BLaER1 (cell line): Measurements from ENCODE around the gene AURKAIP1.
"Not testable (repeated sequence)": the region's sequence is repeated elsewhere in the genome, so short reads cannot be mapped to it uniquely, and the experiment has no call there.

Experiments
- H3K27ac ChIP-seq: shearing (Covaris generic); formaldehyde crosslinking; 2 replicates; pipeline ENCODE4 v1.8.1; 2022
- H3K27me3 ChIP-seq: shearing (Covaris generic); formaldehyde crosslinking; 2 replicates; pipeline ENCODE4 v1.8.1; 2022
- H3K36me3 ChIP-seq: shearing (Covaris generic); formaldehyde crosslinking; 2 replicates; pipeline ENCODE4 v1.8.1; 2022
- H3K4me1 ChIP-seq: shearing (Covaris generic); formaldehyde crosslinking; 2 replicates; pipeline ENCODE4 v1.8.1; 2022
- H3K4me2 ChIP-seq: shearing (Covaris generic); formaldehyde crosslinking; 2 replicates; pipeline ENCODE4 v1.8.1; 2022
- H3K4me3 ChIP-seq: shearing (Covaris generic); formaldehyde crosslinking; 2 replicates; pipeline ENCODE4 v1.8.1; 2022
- H3K9ac ChIP-seq: shearing (Covaris generic); formaldehyde crosslinking; 2 replicates; pipeline ENCODE4 v1.8.1; 2022
- H3K9me3 ChIP-seq: shearing (Covaris generic); formaldehyde crosslinking; 2 replicates; pipeline ENCODE4 v1.8.1; 2022
- H4K20me1 ChIP-seq: shearing (Covaris generic); formaldehyde crosslinking; 2 replicates; pipeline ENCODE4 v1.8.1; 2022
- Cebpa-rat ChIP-seq: shearing (Covaris generic); IDR thresholded peaks from 2 replicates; pipeline ENCODE4 v1.8.1; 2022

AURKAIP1 gene

DNA sequence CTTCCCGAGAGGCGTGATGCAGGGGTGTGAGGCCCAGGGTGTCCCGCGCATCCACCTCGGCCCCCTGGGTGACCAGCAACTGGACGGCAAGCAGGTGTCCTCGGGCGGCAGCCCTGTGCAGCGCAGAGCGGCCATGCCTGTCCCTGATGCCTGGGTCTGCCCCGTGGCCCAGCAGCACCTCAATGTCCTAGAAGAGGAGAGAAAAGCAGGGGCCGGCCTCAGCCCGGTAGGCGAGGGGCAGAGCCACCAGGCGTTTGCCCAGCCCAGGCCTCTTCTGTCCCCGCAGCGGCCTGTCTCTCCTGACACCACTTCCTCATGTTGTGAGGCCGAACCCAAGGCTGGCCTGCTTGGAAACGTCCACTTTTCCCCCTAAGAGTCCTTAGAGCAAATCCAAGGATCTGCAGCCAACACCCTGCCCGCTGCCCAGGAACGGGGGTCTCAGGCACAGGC, 44.4 kb upstream of the AURKAIP1 start:
- H3K27ac ChIP-seq: peak overlapping the region; percentile 78; the same call in 1 of the 2 replicates
- H3K9ac ChIP-seq: no peak overlapping the region
- peaks cover 59% of the 10 kb centered on the region for H3K4me1 ChIP-seq

DNA sequence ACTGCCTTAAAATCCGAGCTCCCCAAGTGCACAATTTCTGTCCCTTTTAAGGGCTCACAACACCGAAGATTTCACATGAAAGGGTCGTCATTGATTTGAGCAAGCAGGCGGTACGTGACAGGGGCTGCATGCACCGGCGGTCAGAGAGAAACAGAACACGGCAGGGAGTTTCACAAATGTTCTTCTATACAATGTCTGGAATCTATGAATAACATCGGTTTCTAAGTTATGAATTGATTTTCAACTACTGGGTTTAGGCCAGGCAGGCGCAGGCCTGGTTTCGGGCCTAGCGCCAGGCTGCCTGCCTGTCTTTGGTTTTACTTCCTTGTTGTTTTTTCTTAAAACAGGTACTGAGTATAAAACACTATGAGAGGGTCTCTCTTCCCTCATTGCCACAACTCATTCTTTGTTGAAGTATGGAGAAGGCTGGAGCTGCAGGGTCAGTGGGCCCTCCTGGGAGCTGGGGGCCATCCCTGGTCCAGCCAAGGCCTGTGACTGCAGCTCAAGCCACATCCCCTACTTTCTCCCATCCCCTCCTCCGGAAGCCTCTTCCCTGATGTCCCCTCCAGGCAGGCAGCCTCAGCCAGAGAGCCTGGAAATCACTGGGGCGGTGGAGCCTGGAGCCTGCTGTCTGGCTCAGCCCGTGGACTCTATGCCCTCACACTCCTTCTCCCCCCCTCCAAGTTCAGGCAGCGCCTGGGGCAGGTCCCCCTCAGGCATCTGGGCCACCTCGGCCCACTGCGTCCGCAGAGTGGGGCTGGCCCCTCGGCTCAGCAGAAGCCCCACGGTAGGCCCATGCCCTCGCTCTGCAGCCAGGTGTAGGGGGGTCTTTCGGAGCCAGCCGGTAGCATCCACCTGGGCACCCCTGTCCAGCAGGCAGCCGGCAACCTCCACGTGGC, 43.7 kb upstream of the AURKAIP1 start:
- Histone ChIP-seq H3K27ac (peak overlapping the region; percentile 78), H3K4me1 (peaks cover 59% of the 10 kb centered on the region), H3K9me3 (no peaks in the 10 kb centered on the region), H3K4me2 (peak overlapping the region; percentile 54), H3K9ac (peak overlapping the region; percentile 65), H4K20me1 (no peaks in the 10 kb centered on the region), H3K36me3 (no peaks in the 10 kb centered on the region), H3K4me3 (no peak overlapping the region), H3K27me3 (no peaks in the 10 kb centered on the region)
- TF ChIP-seq Cebpa-rat: no peak

More for the DNA sequence above, 44.4 kb upstream of the AURKAIP1 start:
- H3K27me3 ChIP-seq: no peaks in the 10 kb centered on the region
- no peak for TF ChIP-seq Cebpa-rat
- H3K4me2 ChIP-seq: peak overlapping the region; percentile 54
- no peaks in the 10 kb centered on the region for H3K9me3 ChIP-seq
- no peaks in the 10 kb centered on the region for H4K20me1 ChIP-seq
- no peak overlapping the region for H3K4me3 ChIP-seq
- H3K36me3 ChIP-seq: no peaks in the 10 kb centered on the region

DNA sequence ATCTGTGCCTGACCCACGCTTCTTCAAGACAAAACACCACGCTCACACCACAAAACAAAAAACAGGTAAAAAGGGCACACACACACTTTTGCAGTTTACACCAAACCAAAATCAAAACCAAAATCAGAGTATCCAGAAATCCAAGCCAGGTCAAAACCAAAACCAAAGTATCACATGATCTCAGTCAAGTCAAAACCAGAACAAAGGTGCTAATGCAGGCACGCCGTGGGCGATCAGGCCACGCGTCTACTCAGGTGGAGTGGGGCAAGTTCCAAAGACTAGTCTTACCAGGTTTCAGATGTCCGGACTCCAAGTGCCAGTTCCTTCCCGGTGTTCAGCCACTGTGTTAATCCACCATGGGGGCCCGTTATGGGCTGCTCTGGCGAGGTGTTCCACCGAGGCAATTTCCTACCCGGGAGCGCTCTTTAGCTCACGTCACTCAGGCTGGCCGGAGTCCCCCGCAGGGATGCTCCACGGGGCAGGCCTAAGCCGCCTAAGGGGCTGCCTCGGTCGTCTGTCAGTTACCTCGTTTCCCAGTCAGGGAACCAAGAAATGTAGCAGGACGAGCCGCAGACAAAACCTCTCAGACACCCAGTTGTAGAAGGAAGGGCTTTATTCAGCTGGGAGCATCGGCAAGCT, 42.9 kb upstream of the AURKAIP1 start:
- H3K36me3 ChIP-seq, H4K20me1 ChIP-seq, H3K9me3 ChIP-seq, H3K27me3 ChIP-seq, H3K4me3 ChIP-seq: not testable (repeated sequence)
- H3K4me1 ChIP-seq: peaks cover 51% of the 10 kb centered on the region
- H3K4me2 ChIP-seq: peak overlapping the region; percentile 54
- H3K9ac ChIP-seq: peak overlapping the region; percentile 65
- H3K27ac ChIP-seq: peak overlapping the region; percentile 78

DNA sequence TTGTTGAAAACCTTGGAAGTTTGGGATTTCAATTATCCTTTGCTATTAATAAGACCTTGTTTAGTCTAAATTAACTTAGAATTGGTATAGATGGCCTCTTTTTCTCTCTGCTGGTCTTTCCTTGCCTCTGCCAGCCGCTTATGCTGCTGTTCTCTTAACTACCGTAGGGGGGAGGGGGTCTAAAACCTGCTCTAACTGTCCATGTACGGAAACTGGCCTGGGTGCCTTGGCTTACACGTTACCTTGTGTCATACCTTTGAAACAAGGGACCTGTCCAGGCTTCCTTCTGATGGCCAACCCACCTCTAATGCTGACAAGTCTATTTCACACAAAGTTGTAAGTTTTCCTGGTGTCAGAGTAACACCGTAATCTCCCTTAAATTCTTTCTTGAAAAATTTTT, 42.4 kb upstream of the AURKAIP1 start:
- H3K9me3 ChIP-seq, H3K36me3 ChIP-seq, H3K4me2 ChIP-seq, H3K9ac ChIP-seq, H4K20me1 ChIP-seq, H3K27ac ChIP-seq, H3K4me3 ChIP-seq, H3K27me3 ChIP-seq: not testable (repeated sequence)
- peaks cover 46% of the 10 kb centered on the region for H3K4me1 ChIP-seq

DNA sequence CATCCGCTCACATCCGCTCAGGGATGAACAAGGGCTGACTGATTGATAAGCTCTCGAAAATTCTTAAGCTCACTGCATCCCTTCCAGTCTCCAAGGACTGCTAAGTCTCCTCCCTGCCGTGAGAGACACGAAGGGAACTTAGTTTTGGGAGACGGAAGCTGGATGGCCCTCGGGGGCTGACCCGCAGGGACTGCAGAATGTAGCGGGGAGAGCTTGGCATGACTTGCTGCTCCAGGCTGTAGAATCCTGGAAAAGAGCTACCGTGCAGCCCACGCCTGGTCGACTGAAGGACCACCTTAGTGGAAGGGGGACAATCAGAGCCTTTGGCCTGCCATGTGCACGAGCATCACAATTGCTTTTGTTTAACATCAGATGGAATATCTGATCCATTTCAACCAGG, 40.7 kb upstream of the AURKAIP1 start:
- peaks cover 29% of the 10 kb centered on the region for H3K4me1 ChIP-seq
- H3K4me2 ChIP-seq: no peak overlapping the region
- H3K9me3 ChIP-seq: peaks cover 20% of the 10 kb centered on the region
- H3K27ac ChIP-seq: no peak overlapping the region
- no peak for TF ChIP-seq Cebpa-rat
- no peaks in the 10 kb centered on the region for H4K20me1 ChIP-seq
- no peak overlapping the region for H3K4me3 ChIP-seq
- H3K36me3 ChIP-seq: peaks cover 17% of the 10 kb centered on the region
- no peaks in the 10 kb centered on the region for H3K27me3 ChIP-seq
- no peak overlapping the region for H3K9ac ChIP-seq

DNA sequence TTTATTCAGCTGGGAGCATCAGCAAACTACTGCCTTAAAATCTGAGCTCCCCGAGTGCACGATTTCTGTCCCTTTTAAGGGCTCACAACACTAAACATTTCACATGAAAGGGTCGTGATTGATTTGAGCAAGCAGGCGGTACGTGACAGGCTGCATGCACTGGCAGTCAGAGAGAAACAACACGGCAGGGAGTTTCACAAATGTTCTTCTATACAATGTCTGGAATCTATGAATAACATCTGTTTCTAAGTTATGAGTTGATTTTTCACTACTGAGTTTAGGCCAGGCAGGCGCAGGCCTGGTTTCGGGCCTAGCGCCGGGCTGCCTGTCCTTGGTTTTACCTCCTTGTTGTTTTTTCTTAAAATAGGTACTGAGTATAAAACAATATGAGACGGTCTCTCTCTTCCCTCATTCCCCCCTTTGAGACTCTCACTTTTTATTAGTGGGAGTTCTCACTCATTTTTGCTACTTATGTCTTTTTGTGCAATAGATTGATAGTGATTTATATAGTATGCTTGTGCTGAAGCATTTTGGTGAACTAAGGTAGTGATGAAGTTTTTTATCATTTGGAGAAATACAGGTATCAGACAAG, 37.4 kb upstream of the AURKAIP1 start:
- peaks cover 18% of the 10 kb centered on the region for H3K4me1 ChIP-seq
- H4K20me1 ChIP-seq: peaks cover 24% of the 10 kb centered on the region
- H3K4me3 ChIP-seq, H3K9ac ChIP-seq, H3K27ac ChIP-seq, H3K27me3 ChIP-seq, H3K4me2 ChIP-seq: not testable (repeated sequence)
- peaks cover 25% of the 10 kb centered on the region for H3K9me3 ChIP-seq
- peaks cover 35% of the 10 kb centered on the region for H3K36me3 ChIP-seq

DNA sequence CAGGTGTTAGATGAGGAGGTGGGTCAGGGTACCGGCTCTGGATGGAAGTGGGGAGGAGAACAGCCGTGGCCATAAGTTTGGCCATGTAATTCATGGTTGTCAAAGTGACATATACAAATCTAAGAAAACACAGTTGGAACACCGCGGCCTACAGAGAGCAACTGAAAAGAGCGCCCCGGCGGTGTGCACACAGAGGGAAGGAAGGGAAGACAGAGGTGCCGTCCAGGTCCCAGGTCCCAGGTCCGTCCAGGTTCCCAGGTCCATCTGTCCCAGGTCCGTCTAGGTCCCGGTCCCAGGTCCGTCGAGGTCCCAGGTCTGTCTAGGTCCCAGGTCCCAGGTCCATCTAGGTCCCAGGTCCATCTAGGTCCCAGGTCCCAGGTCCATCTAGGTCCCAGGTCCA, 36.6 kb upstream of the AURKAIP1 start:
- Histone ChIP-seq H3K27ac (no peak overlapping the region), H3K9ac (no peak overlapping the region)

DNA sequence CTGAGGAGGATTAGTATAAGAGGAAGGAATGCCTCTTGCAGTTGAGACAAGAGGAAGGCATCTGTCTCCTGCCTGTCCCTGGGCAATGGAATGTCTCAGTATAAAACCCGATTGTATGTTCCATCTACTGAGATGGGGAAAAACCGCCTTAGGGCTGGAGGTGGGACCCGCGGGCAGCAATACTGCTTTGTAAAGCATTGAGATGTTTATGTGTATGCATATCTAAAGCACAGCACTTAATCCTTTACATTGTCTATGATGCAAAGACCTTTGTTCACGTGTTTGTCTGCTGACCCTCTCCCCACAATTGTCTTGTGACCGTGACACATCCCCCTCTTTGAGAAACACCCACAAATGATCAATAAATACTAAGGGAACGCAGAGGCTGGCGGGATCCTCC, 35.2 kb upstream of the AURKAIP1 start:
- not testable (repeated sequence) for H3K4me3 ChIP-seq, H3K4me2 ChIP-seq

More for the DNA sequence above, 36.6 kb upstream of the AURKAIP1 start:
- Histone ChIP-seq H3K9me3 (peaks cover 25% of the 10 kb centered on the region), H3K27me3 (no peaks in the 10 kb centered on the region), H3K36me3 (peaks cover 35% of the 10 kb centered on the region), H3K4me2 (no peak overlapping the region), H4K20me1 (peaks cover 25% of the 10 kb centered on the region), H3K4me3 (no peak overlapping the region), H3K4me1 (peaks cover 17% of the 10 kb centered on the region)
- TF ChIP-seq Cebpa-rat: no peak

DNA sequence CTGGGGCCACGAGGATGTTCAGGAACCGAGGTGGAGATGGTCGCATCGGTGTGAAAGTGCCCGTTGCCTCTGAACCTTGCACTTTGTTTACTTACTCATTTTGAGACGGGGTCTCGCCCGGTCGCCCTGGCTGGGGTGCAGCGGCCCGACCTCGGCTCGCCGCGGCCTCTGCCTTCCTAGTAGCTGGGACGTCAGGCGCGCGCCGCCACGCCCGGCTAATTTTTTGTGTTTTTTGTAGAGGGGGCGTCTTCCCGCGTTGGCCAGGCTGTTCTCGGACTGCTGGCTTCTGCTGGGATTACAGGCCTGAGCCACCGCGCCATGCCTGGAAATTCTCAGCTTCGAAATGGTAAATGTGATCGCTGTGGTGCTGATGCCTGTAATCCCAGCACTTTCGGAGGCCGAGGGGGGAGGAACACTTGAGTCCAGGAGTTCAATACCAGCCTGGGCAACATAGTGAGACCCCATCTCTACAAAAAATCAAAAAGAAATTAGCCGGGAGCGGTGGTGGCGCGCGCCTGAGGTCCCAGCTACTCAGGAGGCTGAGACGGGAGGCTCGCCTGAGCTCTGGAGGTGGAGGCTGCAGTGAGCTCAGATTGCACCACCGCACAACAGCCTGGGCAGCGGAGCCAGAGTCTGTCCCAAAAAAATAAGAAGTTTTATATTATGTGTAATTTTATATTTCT, 32.8 kb upstream of the AURKAIP1 start:
- Histone ChIP-seq H4K20me1 (peaks cover 61% of the 10 kb centered on the region), H3K27ac (peak overlapping the region; percentile 92), H3K9ac (peak overlapping the region; percentile 88), H3K4me2 (peak overlapping the region; percentile 92), H3K36me3 (peaks cover 71% of the 10 kb centered on the region), H3K27me3 (no peaks in the 10 kb centered on the region), H3K4me3 (peak overlapping the region; percentile 81), H3K4me1 (peaks cover 34% of the 10 kb centered on the region), H3K9me3 (peaks cover 25% of the 10 kb centered on the region)
- no peak for TF ChIP-seq Cebpa-rat

More for the DNA sequence above, 35.2 kb upstream of the AURKAIP1 start:
- peaks cover 29% of the 10 kb centered on the region for H3K4me1 ChIP-seq
- not testable (repeated sequence) for H3K27ac ChIP-seq, H3K9ac ChIP-seq, H3K27me3 ChIP-seq
- H3K36me3 ChIP-seq: peaks cover 46% of the 10 kb centered on the region
- peaks cover 25% of the 10 kb centered on the region for H3K9me3 ChIP-seq
- peaks cover 37% of the 10 kb centered on the region for H4K20me1 ChIP-seq
